Measurements from ENCODE around the gene ALX3. TPM values are rescaled to one million over a fixed set of nuclear protein-coding genes. Genes with fewer than 3 reads are reported as not detected.

ALX3 gene
- total RNA-seq, 1 experiment from 2014 or later = not detected

DNA sequence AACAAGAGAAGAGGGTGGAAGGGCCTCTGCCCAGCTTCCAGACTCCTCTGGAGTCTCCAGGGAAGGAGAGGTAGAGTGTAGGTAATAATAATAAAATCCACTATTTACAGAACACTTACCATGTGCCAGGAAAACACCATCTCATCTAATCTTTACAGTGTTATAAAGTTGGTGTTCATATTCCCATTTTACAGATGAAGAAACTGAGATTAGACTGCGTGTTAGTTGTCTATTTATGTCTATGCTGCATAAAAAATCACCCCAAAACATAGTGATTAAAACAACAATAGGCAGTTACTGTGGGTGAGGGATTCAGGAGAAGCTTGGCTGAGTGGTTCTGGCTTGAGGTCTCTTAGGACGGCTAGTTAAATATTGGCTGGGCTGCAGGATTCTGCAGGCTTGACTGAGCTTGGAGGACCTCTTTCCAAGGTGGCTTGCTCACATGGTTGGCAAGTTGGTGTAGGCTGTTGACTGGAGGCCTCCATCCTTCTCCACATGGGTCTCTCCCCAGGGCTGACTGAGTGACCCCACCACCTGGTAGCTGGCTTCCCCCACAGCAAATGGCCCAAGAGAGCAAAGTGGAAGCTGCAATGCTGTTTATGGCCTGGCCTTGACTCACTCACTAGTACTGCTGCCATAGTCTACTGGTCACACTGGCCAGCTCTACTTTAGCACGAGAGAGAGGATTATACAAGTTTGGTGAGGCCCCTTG is 6.5 kb upstream of the ALX3 start:
- BruUV-seq (replicated peaks) = no TSS peak
- intact Hi-C loops (cut with micrococcal nuclease; ENCODE audit: unreplicated experiment) = no loop called here
- 0 out of 2 replicates have a peak, but pooled peaks cover 6% of the 10 kb centered on the region for H3K36me3 ChIP-seq (ENCODE audit: low read depth)
- TF ChIP-seq EZH2 (IDR thresholded peaks at IDR 0.05; ENCODE audit: low read depth) (no peak), CTCF (conservative IDR thresholded peaks at IDR 0.05) (no peak)
- no peaks in the 10 kb centered on the region for H3K4me1 ChIP-seq (replicated peaks; ENCODE audit: insufficient read depth)
- no peak overlapping the region for H3K4me2 ChIP-seq
- no peak for DNase-seq
- no peaks in the 10 kb centered on the region for H3K9me3 ChIP-seq (ENCODE audit: insufficient read depth, low read depth)
- H3K27ac ChIP-seq = no peak overlapping the region
- ChIA-PET CTCF (no interaction called here), POLR2A (ENCODE audit: unreplicated experiment) (interaction anchor here (0.5 kb wide), 1 partner anchor 25 kb away, joined by 3 read pairs; no protein-coding TSS in a partner anchor)
- no peaks in the 10 kb centered on the region for H3K9me2 ChIP-seq (ENCODE audit: insufficient read depth)
- no peak overlapping the region for H2AFZ ChIP-seq
- no peaks in the 10 kb centered on the region for H3K27me3 ChIP-seq (ENCODE audit: insufficient read depth, low read depth)
- no peaks in the 10 kb centered on the region for H3F3A ChIP-seq (ENCODE audit: insufficient read depth, low read depth)
- H3K4me3 ChIP-seq = no peak overlapping the region
- H4K20me1 ChIP-seq (ENCODE audit: insufficient read depth) = no peaks in the 10 kb centered on the region
- no peaks in the 10 kb centered on the region for H3K79me2 ChIP-seq (ENCODE audit: low read depth)

GRCh38 chr1:110074166-110074565 is 3.7 kb upstream of the ALX3 start:
- Histone ChIP-seq H2AFZ (no peak overlapping the region), H3K27ac (no peak overlapping the region), H3F3A (ENCODE audit: insufficient read depth, low read depth) (peaks cover 4% of the 10 kb centered on the region; the same call in 1 of the 2 replicates), H4K20me1 (ENCODE audit: insufficient read depth) (no peaks in the 10 kb centered on the region), H3K9me3 (ENCODE audit: insufficient read depth, low read depth) (no peaks in the 10 kb centered on the region), H3K4me3 (no peak overlapping the region), H3K79me2 (ENCODE audit: low read depth) (no peaks in the 10 kb centered on the region), H3K4me2 (no peak overlapping the region), H3K9me2 (ENCODE audit: insufficient read depth) (no peaks in the 10 kb centered on the region), H3K36me3 (ENCODE audit: low read depth) (0 out of 2 replicates have a peak, but pooled peaks cover 6% of the 10 kb centered on the region), H3K4me1 (replicated peaks; ENCODE audit: insufficient read depth) (no peaks in the 10 kb centered on the region), H3K27me3 (ENCODE audit: insufficient read depth, low read depth) (no peaks in the 10 kb centered on the region)
- no peak for TF ChIP-seq EZH2 (IDR thresholded peaks at IDR 0.05; ENCODE audit: low read depth)
- TF ChIP-seq CTCF (conservative IDR thresholded peaks at IDR 0.05) = no peak
- no peak for DNase-seq
- ChIA-PET POLR2A (ENCODE audit: unreplicated experiment) (no interaction called here), CTCF (no interaction called here)
- no TSS peak for BruUV-seq (replicated peaks)
- intact Hi-C loops (cut with micrococcal nuclease; ENCODE audit: unreplicated experiment) = no loop called here

- H4K20me1 ChIP-seq (ENCODE audit: insufficient read depth) = no peaks in the 10 kb centered on the region
- CTCF ChIA-PET = no interaction called here
- intact Hi-C loops (cut with micrococcal nuclease; ENCODE audit: unreplicated experiment) = no loop called here
- no peak overlapping the region for H3K4me3 ChIP-seq
- H2AFZ ChIP-seq = no peak overlapping the region
- POLR2A ChIA-PET (ENCODE audit: unreplicated experiment) = no interaction called here
- no peaks in the 10 kb centered on the region for H3K27me3 ChIP-seq (ENCODE audit: insufficient read depth, low read depth)
- TF ChIP-seq CTCF (conservative IDR thresholded peaks at IDR 0.05) = no peak
- TF ChIP-seq EZH2 (IDR thresholded peaks at IDR 0.05; ENCODE audit: low read depth) = no peak
- H3K79me2 ChIP-seq (ENCODE audit: low read depth) = no peaks in the 10 kb centered on the region
- H3K36me3 ChIP-seq (ENCODE audit: low read depth) = 0 out of 2 replicates have a peak, but pooled peaks cover 6% of the 10 kb centered on the region
- H3K4me2 ChIP-seq = no peak overlapping the region
- no peaks in the 10 kb centered on the region for H3K9me2 ChIP-seq (ENCODE audit: insufficient read depth)
- peaks cover 10% of the 10 kb centered on the region; the same call in 1 of the 2 replicates for H3F3A ChIP-seq (ENCODE audit: insufficient read depth, low read depth)
- H3K27ac ChIP-seq = no peak overlapping the region
- no peak for DNase-seq
- no TSS peak for BruUV-seq (replicated peaks)
- no peaks in the 10 kb centered on the region for H3K4me1 ChIP-seq (replicated peaks; ENCODE audit: insufficient read depth)
- no peaks in the 10 kb centered on the region for H3K9me3 ChIP-seq (ENCODE audit: insufficient read depth, low read depth)
Measured at GRCh38 chr1:110070282-110070669, 196 bp downstream of the ALX3 start.

Measured in PC-9 (cell line).